Midbrain (tissue), 1 donor: ENCODE results near the gene FCHO1.
"Not testable (repeated sequence)": the region's sequence is repeated elsewhere in the genome, so short reads cannot be mapped to it uniquely, and the experiment has no call there.

Experiments
- DNase-seq: peaks from one replicate; lab custom pipeline; 2025; lab: John Stamatoyannopoulos, UW

FCHO1 gene

DNA sequence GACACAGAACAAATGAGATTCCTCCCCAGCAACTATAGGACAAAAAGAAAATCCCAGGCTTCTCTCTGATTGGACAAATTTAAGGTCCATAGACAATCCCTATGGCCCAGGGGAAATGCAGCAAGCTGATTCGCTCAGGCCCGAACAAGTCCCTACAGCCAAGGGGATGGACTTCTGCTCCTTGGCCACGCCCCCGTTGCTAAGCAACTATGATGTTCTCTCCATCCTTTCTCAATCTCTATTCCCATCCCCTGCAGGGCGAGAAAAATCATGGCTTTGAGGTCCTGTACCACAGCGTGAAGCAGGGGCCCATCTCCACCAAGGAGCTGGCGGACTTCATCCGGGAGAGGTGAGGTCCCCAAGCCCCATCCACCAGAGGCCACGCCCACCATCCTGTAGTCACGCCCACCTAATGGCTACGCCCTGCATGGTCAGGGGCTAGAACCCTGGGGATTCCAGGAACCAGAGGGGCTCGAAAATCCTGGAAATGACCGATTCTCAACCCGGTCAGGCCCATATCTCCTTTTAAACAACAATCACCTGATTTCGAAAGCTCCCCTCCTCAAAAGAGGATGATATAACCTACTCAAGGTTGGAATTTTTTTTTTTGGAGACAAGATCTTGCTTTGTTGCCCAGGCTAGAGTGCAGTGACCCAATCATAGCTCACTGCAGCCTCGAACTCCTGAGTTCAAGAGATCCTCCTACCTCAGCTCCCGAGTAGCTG is 11.4 kb downstream of the FCHO1 start:
- peak; percentile 40 for DNase-seq

DNA sequence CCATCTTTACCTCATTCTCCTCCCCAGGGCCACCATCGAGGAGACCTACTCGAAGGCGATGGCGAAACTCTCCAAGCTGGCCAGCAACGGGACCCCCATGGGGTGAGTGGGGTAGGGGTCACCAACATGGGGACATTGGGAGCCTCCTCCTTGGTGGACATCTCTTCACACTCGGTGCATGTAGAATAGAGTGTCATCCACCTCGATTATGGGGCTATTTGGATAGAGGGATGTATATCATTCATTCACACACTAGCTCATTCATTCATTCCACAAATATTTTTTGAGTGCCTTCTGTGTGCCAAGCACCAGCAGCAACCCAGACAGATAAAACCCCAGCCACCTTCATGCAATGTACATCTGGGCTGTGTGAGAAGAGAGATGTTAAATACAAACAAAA is 13.1 kb downstream of the FCHO1 start:
- no peak for DNase-seq

DNA sequence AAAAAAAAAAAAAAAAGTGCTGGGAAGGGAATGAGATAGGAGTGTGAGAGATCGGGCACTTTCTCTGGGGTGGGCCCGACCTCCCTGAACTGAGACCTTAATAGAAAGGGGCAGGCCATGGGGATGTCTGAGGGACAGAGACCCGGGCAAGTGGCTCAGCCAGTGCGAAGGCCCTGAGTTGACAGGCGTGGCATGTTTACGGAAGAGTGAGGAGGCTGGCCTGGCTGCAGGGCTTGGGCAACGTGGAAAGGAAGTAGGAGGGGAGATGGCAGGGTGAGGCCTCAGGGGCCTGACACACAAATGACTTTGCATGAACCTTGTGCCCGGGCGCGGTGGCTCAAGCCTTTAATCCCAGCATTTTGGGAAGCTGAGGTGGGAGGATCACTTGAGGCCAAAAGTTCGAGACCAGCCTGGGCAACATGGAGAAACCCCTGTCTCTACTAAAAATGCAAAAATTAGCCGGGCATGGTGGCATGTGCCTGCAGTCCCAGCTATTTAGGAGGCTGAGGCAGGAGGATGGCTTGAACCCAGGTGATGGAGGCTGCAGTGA is 13.9 kb downstream of the FCHO1 start:
- peak; percentile 23 for DNase-seq

DNA sequence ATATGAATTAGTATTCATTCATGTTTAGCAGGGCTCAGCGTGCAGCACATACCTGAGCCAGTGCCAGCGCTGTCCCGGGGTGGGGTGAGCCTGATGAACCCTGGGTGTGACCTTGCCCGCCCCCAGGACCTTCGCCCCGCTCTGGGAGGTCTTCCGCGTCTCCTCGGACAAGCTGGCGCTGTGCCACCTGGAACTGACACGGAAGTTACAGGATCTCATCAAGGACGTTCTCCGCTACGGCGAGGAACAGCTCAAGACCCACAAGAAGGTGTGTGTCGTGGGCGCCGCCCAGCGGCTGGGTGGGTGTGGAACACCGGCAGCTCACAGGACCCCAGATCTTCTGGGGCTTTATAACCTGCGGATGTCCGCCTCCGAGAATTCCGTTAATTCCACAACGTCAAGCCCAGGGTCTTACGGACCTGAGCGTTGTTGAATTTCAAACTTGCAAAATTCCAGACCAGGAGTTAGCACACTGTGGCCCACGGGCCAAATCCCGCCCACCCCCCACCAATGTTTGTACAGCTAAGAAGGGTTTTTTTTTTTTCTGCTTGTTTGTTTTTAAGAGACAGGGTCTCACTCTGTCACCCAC is 15.4 kb downstream of the FCHO1 start:
- DNase-seq, result peak; percentile 56

DNA sequence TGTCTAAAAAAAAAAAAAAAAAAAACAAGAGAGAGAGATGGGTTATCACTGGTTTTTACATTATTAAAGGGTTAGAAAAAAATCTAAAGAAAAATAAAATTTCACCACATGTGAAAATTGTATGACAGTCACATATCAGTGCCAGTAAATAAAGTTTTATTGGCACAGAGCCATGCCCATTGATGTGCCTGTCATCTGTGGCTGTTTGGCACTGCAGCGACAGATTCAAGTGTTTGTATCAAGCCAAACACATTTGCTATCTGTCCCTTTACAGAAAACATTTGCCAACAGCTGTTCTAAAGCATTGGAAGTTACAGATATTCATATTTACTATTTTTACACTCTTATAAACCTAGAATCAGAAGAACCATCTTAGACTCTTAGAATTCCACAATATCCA is 16.3 kb downstream of the FCHO1 start:
- DNase-seq, result peak; percentile 17

DNA sequence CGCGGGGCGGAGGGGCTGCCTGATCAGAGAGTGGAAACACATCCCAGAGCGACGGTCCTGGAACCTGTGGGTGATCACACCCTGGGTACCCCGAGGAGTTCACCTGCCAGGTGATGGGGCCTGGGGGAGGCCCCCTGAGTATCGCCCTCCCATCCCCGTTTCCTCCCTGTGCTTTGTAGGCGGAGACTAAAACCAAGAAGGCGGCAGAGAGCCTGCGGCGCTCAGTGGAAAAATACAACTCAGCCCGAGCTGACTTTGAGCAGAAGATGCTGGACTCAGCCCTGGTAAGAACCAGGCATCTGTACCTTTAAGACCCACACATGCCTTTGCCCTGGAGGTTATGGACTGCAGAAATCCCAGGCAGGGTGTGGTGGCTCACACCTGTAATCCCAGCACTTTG is 19.3 kb downstream of the FCHO1 start:
- no peak for DNase-seq

DNA sequence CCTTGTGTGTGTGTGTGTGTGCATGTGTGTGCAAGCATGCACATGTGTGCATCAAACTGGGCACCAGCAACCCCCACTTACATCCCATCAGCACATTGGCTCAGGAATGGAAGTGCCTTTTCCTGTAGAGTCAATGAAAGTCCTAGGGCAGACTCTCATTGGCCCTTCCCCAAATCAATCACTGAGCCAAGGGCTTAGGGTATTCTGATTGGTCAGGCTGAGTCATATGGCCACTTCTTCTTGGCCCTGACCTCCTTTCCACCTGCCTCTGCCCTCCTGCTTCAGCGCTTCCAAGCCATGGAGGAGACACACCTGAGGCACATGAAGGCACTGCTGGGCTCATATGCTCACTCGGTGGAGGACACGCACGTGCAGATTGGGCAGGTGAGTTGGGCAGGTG is 20.9 kb downstream of the FCHO1 start:
- no peak for DNase-seq

DNA sequence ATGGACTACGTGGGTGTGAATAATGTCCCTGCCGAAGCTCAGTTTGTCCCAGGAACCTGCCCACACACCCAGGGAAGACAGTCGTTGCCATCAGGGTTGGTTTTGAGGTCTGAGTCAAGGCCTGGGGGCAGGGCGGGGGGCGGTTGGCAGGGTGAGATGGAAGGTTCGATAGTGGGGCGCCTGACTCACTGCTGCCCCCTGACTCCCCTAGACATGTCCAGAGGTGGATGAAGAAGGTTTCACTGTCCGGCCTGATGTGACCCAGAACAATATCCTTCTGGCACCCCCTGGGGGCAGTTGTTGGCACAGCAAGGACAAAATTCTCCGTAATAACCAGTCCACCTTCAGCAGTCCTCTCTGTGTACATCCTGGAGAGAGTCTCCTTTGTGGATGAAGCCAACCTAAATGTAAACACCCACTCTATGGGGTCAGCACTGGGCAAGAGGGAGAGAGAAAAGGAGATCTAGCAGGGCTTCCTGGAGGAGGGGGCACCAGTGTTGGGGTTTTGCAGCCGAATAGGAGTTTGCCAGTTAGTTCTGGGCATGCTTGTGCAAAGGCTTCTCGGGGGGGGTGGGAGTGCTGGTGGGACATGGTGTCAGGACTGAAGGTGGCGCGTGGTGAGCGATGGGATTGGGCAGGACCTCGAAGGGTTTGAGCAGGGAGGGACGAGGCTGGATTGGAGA is 24.1 kb downstream of the FCHO1 start:
- no peak for DNase-seq

DNA sequence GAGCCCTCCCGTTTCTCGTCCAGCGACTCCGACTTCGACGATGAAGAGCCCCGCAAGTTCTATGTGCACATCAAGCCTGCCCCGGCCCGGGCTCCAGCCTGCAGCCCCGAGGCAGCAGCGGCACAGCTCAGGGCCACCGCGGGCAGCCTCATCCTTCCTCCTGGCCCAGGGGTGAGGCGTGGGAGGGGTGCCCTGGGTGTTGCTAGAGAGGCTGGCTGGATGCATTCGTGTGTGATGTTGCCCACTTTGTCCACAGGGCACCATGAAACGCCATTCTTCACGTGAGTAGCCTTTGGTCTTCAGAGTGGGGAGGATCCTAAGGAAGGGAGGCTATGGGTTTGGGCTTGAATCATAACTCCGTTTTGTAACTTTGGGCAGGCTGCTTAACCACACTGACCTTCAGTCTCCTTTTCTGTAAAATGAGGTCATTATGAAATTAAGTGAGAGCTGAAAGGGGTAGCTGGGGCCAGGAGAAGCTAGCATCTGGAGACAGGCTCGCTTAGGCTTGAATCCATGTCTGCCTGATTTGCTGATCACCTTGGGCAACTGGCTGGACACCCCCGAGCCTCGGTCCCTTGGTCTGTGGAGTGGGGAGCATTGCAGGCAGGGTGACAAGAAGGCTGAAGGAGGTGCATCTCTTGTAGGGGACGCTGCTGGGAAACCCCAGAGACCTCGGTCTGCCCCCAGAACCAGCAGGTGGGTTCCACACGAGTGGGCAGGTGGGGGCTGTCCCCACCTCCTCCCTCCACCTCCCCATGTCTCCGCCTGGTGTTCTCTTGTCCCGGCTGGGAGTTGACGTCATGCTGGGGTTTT is 24.9 kb downstream of the FCHO1 start:
- no peak for DNase-seq

DNA sequence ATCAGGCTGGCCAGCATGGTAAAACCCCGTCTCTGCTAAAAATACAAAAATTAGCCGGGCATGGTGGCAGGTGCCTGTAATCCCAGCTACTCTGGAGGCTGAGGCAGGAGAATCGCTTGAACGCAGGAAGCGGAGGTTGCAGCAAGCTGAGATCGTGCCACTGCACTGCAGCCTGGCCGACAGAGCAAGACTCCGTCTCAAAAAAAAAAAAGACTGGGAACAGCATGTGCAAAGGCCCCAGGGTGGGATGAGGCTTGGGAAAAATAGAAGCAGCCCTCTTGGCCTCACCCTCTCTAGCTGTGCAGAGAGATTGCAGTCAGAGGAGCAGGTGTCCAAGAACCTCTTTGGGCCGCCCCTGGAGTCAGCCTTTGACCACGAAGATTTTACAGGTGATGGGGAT is 26.6 kb downstream of the FCHO1 start:
- not testable (repeated sequence) for DNase-seq

DNA sequence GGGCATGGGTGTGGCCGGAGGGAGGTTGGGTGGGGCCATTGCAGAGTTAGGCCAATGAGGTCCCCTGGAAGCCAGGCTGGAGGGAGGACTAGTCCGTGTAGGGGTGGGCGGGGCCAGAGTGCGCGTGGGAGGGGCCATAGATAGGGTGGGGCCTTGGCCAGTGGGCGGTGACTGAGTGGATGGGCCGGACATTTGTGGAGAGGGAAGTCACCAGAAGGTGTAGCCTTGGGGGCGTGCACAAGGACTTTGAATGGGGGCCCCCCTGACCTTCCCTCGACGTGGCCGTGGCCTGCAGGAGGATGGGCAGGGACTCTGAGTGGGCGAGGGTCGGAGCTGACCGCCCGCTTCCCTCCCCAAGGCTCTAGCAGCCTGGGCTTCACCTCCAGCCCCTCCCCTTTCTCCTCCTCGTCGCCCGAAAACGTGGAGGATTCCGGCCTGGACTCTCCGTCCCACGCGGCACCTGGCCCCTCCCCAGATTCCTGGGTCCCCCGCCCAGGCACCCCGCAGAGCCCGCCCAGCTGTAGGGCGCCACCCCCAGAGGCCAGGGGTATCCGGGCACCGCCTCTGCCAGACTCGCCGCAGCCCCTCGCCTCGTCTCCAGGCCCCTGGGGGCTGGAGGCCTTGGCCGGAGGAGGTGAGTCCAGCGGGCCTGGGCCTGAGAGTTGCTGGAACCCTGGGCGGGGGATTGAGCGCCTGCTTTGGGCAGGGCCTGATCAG is 27.1 kb downstream of the FCHO1 start:
- no peak for DNase-seq

DNA sequence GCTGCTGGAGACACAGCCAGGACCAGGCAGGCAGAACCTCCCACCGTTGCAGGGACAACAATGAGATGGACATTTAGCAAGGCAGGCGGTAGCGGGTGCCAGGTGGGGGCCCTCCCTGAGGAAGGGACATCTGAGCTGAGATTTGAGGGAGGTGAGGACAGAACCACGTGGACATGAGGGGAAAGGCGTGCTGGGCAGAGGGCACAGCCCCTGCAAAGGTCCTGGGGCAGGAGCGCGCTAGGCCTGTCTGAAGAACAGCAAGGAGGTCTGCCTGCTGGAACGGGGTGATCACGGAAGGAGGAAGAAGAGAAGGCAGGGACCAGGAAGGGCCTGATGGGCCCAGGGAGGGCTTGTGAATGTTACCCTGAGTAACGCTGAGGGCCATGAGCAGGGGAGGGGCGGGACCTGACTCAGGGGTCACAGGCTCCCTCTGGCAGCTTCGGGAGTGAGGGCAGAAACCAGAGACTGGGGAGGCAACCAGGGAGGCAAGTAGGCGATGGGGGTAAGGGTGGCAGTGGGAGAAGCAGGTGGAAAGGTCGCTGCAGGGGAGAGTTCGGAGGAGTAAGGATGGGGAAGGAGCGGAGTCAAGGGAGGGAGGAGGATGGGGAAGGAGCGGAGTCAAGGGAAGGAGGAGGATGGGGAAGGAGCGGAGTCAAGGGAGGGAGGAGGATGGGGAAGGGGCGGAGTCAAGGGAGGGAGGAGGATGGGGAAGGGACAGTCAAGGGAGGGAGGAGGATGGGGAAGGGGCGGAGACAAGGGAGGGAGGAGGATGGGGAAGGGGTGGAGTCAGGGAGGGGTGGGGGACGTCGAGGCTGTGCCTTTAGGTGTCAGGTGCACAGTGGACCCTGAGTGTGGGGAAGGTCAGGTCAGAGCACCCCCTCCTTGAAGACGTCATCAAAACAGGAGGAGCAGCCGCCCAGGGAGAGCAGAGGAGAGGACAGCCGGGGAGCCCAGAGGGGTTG is 28.0 kb downstream of the FCHO1 start:
- peak; percentile 18 for DNase-seq

DNA sequence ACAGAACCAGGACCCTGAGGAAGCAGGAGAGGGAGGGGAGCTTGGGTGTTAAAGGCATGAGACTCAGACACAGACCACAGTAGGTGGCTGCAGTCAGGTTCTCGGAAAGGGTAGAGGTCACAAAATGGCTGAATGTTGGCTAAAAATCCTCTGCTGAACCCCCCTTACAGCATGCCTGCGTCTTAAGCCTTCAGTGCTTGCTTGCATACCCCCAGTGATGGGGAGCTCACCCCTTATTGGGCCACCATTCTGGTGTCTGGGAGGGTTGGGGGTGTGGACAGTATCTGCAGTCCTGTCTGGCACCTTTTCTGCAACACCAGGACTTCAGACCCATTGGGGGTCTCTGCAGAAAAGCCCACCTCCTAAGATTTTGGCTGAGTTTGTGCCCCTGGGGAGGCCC is 29.5 kb downstream of the FCHO1 start:
- no peak for DNase-seq

DNA sequence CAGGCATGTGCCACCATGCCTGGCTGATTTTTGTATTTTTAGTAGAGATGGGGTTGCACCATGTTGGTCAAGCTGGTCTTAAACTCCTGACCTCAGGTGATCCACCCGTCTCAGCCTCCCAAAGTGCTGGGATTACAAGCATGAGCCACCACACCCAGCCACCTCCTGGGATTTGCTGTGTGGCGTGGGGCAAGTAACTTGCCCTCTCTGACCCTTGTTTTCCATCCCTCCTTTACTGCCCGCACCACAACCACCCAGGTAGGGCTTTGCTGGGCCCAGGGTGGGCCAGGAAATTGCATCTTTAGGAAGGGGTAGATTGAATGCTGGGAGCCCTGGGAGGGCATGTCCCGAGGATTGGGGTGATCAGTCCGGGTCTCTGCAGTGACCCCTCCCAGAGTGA is 32.4 kb downstream of the FCHO1 start:
- DNase-seq, result not testable (repeated sequence)

DNA sequence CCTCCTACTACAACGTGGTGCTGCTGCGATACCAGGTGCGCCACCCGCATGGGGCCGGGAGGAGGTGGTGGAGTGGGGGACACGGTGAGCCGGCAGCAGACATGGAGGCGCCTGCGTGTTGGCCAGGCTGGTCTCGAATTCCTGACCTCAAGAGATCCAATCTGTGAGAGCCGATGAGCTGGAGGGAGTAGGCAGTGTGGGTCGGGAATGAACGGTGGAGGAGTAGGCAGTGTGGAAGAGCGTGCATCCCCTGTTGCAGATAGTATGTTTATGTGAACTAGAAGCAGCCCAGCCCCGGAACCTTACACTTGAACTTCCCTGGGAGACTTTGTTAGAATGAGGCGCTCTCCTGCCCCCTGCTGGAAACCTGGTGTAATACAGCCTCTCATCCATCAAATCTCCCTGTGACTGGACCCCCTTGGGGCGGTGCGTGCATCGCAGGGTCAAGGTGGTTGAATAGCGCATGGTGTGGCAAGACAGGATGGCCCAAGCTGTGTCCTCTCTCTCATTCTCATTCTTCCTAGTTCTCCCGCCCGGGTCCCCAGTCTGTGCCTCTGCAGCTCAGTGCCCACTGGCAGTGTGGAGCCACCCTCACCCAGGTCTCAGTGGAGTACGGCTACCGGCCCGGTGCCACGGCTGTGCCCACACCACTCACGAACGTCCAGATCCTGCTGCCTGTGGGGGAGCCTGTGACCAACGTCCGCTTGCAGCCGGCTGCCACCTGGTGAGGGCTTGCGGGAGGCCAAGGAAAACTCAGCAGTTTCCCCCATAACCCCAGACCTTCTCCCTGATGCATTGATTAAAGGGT is 33.1 kb downstream of the FCHO1 start:
- peak; percentile 53 for DNase-seq

DNA sequence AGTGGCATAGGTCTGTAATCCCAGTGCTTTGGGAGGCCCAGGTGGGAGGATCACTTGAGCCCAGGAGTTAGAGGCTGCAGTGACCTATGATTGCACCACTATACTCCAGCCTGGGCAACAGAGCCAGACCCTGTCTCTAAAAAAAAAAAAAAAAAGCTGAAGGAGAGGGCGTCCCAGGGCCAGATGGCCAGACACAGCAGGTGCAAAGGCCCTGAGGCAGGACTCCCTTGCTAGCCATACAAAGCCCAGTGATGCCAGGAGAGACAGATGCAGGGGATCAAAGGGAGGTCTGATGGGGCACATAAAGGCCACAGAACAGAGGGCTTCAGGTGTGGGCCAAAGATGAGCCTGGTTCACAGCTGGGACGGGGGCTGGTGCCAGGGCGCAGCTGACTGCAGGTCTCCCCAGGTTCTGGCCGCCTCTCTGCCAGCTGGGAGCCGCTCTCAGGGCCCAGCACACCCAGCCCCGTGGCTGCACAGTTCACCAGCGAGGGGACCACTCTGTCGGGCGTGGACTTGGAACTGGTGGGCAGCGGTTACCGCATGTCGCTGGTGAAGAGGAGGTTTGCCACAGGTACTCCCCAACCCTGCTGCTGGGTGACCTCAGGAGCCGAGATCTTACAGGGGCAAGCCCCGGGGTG is 36.1 kb downstream of the FCHO1 start:
- DNase-seq, result no peak

DNA sequence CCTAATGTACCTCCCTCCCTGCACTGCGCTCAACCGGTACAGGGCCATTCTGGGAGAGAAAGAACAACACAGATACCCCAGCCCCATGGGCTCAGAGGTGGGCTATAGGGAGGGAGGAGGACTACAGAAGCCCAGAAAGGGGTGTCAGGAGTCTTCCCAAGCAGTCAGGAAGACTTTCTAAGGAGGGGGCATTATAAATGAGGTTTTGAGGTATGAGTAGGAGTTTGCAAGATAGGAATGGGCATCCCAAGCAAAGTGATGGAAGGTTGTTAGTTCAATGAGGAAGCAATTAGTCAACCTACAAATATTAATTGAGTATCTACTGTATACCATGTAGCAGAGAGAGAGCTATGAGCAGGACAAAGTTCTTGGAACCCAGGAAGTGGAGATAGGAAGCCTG is 37.4 kb downstream of the FCHO1 start:
- DNase-seq, result no peak

DNA sequence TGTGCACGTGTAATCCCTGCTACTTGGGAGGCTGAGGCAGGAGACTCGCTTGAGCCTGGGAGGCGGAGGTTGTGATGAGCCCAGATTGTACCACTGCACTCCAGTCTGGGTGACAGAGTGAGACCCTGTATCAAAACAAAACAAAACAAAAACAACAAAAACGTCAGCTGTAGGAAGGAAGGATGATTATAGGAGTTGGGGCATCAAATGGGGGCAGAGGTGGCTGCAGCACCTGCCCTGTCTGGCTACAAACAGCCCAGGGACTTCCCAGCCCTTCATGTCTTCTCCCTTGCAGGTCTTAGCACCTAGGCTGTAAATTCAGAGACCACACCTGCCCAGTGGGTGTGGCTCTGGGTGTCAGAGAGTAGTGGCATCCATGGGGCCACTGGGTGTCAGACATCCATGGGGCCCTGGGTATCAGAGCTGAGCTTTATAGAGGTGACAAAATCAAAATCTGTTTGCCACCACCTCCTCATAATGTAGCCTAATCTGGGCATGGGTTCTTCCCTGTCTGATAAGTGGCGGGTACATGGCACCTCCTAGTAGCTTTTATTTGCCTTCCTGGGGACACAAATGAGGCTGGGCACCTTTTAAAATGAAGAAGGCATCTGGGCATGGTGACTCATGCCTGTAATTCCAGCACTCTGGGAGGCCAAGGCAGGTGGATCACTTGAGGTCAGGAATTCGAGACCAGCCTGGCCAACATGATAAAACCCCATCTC is 38.9 kb downstream of the FCHO1 start:
- no peak for DNase-seq

DNA sequence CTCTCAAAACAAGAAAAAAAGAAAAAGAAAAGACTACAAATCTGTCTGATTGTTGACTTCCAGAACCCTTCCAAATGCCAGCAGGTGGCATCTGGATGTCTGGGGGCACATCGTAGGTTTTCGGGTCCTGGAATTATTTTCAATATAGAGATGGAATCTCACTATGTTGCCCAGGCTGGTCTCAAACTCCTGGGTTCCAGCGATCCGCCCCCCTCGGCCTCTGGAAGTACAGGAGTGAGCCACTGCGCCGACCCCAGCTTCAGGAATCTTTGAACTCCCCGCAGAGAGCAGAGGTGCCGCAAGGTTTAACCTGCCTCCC is 43.1 kb downstream of the FCHO1 start:
- no peak for DNase-seq
